ENCODE data around the gene IGFBP2. TPM values are rescaled to one million over a fixed set of nuclear protein-coding genes. Genes with fewer than 3 reads are reported as not detected.
A peak's percentile ranks its signal among the peaks of the same experiment; 100 is the strongest.

Gene IGFBP2
- total RNA-seq, 1 donor from 2014 or later = 252 TPM

DNA sequence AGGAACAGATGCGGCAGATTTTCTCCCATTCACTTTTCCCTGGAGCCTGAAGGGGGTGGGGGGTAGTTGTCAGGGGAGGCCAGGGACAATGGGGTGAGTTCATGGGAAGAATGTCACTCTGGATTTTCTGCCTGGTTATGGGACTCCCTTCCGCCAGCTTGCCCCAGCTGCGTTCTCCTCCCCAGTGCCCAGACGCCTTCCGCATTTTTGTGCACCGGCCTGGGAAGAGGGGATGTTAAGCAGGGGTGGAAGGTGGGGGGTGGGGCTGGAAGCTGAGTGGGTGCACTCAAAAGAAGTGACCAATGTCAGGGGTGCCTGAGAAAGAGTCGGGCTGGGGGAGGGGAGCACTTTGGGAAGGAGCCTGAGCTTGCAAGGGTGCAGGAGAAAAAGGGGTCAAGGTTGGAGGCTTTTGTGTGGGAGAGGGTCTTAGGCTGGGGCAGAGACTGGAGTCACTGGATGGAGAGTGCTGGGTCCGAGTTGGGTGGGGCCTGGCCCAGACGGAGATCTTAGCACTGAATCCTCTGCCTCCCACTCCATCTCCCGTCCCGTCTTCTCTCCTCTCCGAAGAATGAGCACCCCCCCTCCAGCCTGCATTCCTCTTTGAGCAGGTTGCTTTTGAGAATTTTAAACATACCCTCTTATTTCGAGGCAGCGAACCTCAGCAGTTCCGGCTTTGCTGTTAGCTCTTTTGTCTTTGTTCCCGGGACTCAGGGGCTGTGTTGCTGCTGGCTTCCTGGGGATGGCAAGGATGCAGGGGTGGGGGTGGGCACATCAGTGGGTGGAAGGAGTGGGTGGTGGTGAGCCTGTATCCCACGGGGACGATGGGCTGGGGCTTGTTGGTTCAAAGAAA, 2.7 kb downstream of the IGFBP2 start:
- DNase-seq (ENCODE audit: extremely low spot score, unreplicated experiment) = no peak
- TF ChIP-seq, protein P1, sequence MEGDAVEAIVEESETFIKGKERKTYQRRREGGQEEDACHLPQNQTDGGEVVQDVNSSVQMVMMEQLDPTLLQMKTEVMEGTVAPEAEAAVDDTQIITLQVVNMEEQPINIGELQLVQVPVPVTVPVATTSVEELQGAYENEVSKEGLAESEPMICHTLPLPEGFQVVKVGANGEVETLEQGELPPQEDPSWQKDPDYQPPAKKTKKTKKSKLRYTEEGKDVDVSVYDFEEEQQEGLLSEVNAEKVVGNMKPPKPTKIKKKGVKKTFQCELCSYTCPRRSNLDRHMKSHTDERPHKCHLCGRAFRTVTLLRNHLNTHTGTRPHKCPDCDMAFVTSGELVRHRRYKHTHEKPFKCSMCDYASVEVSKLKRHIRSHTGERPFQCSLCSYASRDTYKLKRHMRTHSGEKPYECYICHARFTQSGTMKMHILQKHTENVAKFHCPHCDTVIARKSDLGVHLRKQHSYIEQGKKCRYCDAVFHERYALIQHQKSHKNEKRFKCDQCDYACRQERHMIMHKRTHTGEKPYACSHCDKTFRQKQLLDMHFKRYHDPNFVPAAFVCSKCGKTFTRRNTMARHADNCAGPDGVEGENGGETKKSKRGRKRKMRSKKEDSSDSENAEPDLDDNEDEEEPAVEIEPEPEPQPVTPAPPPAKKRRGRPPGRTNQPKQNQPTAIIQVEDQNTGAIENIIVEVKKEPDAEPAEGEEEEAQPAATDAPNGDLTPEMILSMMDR (conservative IDR thresholded peaks at IDR 0.05) = no peak
- Mint-ChIP-seq H3K9me3 (peaks cover 4% of the 10 kb centered on the region), H3K4me3 (peak overlapping the region; percentile 98), H3K36me3 (peaks cover 10% of the 10 kb centered on the region), H3K27me3 (peaks cover 32% of the 10 kb centered on the region), H3K4me1 (ENCODE audit: unreplicated experiment) (peaks cover 38% of the 10 kb centered on the region), H3K27ac (peak overlapping the region; percentile 93)

DNA sequence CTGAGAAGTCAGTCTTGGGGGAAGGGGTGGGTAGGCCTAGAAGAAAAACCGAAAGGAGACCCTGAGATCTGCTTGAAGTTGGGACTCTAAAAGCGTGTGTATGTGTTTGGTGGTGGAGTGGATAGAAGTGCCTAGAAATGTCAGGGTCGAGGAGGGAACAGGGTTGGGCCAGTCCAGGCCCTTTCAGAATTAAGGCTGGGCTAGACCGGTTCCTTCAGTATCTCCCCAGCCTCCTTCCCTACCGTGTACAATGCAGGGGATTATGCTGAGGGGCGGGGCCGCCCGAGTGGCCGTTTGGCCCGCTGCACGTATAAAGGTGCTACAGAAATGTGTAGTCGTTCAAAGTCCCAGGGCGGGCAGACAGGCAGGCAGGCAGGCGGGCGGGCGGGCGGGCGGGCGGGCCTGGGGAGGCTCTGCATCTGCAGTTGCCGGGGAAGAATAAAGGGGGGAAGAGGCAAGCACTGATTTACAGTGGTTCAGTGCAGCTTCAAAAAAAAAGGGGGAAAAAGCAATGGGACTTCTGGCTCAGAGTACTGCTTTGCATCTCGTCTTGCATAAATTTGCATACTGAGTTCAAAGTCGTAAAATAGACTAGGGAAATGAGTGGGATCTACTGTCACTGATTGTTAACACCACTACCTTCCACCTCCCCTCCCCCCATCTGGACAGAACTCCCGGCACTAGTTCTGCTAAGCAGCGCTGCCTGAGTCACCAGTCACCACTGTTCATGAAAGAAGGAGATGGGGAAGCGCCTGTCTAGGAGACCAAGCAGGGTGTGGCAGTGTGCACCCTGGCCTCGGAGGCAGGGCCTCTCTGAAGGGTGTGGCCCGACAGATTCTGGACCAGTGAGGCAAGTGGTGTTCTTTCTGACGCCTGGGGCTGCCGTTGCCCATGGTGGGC, 3.6 kb downstream of the IGFBP2 start:
- DNase-seq (ENCODE audit: extremely low spot score, unreplicated experiment) = no peak
- Mint-ChIP-seq H3K4me3 (peak overlapping the region; percentile 98), H3K4me1 (ENCODE audit: unreplicated experiment) (peaks cover 34% of the 10 kb centered on the region), H3K36me3 (peaks cover 10% of the 10 kb centered on the region), H3K9me3 (peaks cover 4% of the 10 kb centered on the region), H3K27me3 (peaks cover 32% of the 10 kb centered on the region), H3K27ac (peak overlapping the region; percentile 93)
- TF ChIP-seq, protein P1 (conservative IDR thresholded peaks at IDR 0.05) = no peak

DNA sequence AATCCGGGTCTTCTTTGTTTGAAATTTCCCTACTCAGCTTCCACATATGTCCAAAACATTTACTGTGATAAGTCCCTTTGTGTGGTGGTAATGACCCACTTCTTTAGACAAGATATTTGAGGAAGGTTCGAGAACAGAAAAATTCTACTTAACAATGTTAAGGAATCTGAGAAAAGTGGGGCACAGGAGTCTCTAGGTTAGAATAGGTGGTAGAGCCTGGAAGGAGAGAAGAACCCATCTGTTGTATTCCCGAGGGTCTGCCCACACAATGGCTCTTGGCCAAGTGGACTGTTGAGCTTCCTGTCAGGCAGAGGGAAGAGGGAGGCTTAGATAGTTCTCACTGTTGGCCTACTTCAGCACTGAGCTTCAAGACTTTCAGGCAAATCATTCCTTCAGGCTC, 4.3 kb downstream of the IGFBP2 start:
- H3K27ac Mint-ChIP-seq = peak overlapping the region; percentile 93
- peaks cover 27% of the 10 kb centered on the region for H3K27me3 Mint-ChIP-seq
- H3K4me3 Mint-ChIP-seq = peak overlapping the region; percentile 98

DNA sequence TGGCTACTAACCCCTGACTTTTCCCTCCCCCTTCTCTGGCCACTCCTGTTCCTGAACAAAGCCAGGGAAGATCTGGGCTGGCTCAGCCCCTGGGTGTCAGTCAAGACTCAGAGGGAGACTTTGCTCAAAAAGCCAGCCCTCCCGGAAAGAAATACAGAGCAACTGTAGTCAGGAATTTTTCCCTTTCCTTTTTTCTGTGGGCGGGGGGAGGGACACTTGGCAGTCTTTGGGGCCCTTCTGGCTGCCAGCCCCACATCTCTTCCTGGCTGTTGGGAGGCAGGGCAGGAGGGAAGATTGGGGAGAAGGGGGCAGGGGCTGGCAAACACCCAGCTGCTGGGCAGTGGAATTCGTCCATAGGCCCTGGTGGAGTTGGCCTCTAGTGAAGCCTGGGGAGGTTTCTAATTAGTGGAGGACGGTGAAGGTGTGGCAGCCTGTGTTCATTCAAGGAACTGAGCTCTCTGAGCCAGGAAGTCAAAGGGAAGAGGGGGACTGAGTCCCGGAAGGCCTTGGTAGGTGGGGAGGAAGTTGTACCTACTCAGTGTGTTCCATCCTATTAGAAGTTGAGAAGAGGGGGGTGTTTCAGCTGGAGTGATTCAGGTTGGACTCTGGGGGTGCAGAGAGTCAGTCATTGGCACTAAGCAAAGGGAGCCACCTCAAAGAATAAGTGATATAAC, 10.9 kb downstream of the IGFBP2 start:
- Mint-ChIP-seq H3K4me3 (peak overlapping the region; percentile 61), H3K36me3 (peaks cover 38% of the 10 kb centered on the region), H3K4me1 (ENCODE audit: unreplicated experiment) (peaks cover 39% of the 10 kb centered on the region), H3K9me3 (peaks cover 9% of the 10 kb centered on the region), H3K27ac (peak overlapping the region; percentile 70), H3K27me3 (no peaks in the 10 kb centered on the region)
- DNase-seq (ENCODE audit: extremely low spot score, unreplicated experiment) = no peak
- TF ChIP-seq, protein P1 (conservative IDR thresholded peaks at IDR 0.05) = no peak

More for the DNA sequence above, 4.3 kb downstream of the IGFBP2 start:
- H3K36me3 Mint-ChIP-seq = peaks cover 10% of the 10 kb centered on the region
- peaks cover 4% of the 10 kb centered on the region for H3K9me3 Mint-ChIP-seq
- TF ChIP-seq, protein P1 (conservative IDR thresholded peaks at IDR 0.05) = no peak
- no peak for DNase-seq (ENCODE audit: extremely low spot score, unreplicated experiment)
- peaks cover 34% of the 10 kb centered on the region for H3K4me1 Mint-ChIP-seq (ENCODE audit: unreplicated experiment)

Data from type B pancreatic cell (in vitro differentiated cells).